ENCODE data around the gene ADAMTSL1. TPM values are rescaled to one million over a fixed set of nuclear protein-coding genes. Genes with fewer than 3 reads are reported as not detected.
"Not testable (repeated sequence)": the region's sequence is repeated elsewhere in the genome, so short reads cannot be mapped to it uniquely, and the experiment has no call there.

The ADAMTSL1 gene
- total and polyA plus RNA-seq, 2 donors from 2014 or later: 3.0 to 27.3 TPM

GRCh38 chr9:18926513-18926912 lies 452.6 kb downstream of the ADAMTSL1 start:
- no peak for TF ChIP-seq CTCF (IDR thresholded peaks at IDR 0.05; ENCODE audit: borderline replicate concordance, extremely low read depth, insufficient read depth)
- Histone ChIP-seq H3K4me1 (ENCODE audit: control insufficient read depth in 2 of 3, insufficient read depth in 2 of 3, low read depth in 1 of 3, low read length in 3 of 3) (no peaks in the 10 kb centered on the region), H3K9ac (ENCODE audit: low read length in 3 of 3) (no peak overlapping the region), H3K27ac (ENCODE audit: low read depth in 2 of 2, low read length in 2 of 2) (no peak overlapping the region), H3K27me3 (ENCODE audit: control insufficient read depth, insufficient read depth, low read length) (no peaks in the 10 kb centered on the region), H3K9me3 (ENCODE audit: control insufficient read depth in 2 of 3, insufficient read depth in 1 of 3, low read length in 3 of 3) (no peaks in the 10 kb centered on the region), H3K4me3 (ENCODE audit: low read length in 3 of 3) (no peak overlapping the region), H3K36me3 (ENCODE audit: control insufficient read depth in 2 of 3, insufficient read depth in 3 of 3, low read length in 3 of 3) (no peaks in the 10 kb centered on the region)
- DNase-seq (no peak), FAIRE-seq (no peak)
- intact Hi-C loops (cut with DNase I): no loop called here

- Histone ChIP-seq H3K4me1 (ENCODE audit: control insufficient read depth in 2 of 3, insufficient read depth in 2 of 3, low read depth in 1 of 3, low read length in 3 of 3) (no peaks in the 10 kb centered on the region), H3K9ac (ENCODE audit: low read length in 3 of 3) (no peak overlapping the region), H3K27me3 (ENCODE audit: control insufficient read depth, insufficient read depth, low read length) (no peaks in the 10 kb centered on the region), H3K27ac (ENCODE audit: low read depth in 2 of 2, low read length in 2 of 2) (no peak overlapping the region), H3K4me3 (ENCODE audit: low read length in 3 of 3) (no peak overlapping the region), H3K36me3 (ENCODE audit: control insufficient read depth in 2 of 3, insufficient read depth in 3 of 3, low read length in 3 of 3) (no peaks in the 10 kb centered on the region), H3K9me3 (ENCODE audit: control insufficient read depth in 2 of 3, insufficient read depth in 1 of 3, low read length in 3 of 3) (no peaks in the 10 kb centered on the region)
- intact Hi-C loops (cut with DNase I): no loop called here
- no peak for DNase-seq
- FAIRE-seq: no peak
- no peak for TF ChIP-seq CTCF (IDR thresholded peaks at IDR 0.05; ENCODE audit: borderline replicate concordance, extremely low read depth, insufficient read depth)
Observed at GRCh38 chr9:18928711-18929110, 454.8 kb downstream of the ADAMTSL1 start.

- FAIRE-seq; H3K9me3 ChIP-seq (ENCODE audit: control insufficient read depth in 2 of 3, insufficient read depth in 1 of 3, low read length in 3 of 3); H3K4me3 ChIP-seq (ENCODE audit: low read length in 3 of 3); H3K36me3 ChIP-seq (ENCODE audit: control insufficient read depth in 2 of 3, insufficient read depth in 3 of 3, low read length in 3 of 3); H3K9ac ChIP-seq (ENCODE audit: low read length in 3 of 3); H3K4me1 ChIP-seq (ENCODE audit: control insufficient read depth in 2 of 3, insufficient read depth in 2 of 3, low read depth in 1 of 3, low read length in 3 of 3); H3K27me3 ChIP-seq (ENCODE audit: control insufficient read depth, insufficient read depth, low read length); intact Hi-C loops (cut with DNase I); H3K27ac ChIP-seq (ENCODE audit: low read depth in 2 of 2, low read length in 2 of 2); DNase-seq: not testable (repeated sequence)
Observed at GRCh38 chr9:18930611-18931010, 456.7 kb downstream of the ADAMTSL1 start.

GRCh38 chr9:18935541-18935940 lies 461.6 kb downstream of the ADAMTSL1 start:
- H3K9ac ChIP-seq (ENCODE audit: low read length in 3 of 3): no peak overlapping the region
- H3K9me3 ChIP-seq (ENCODE audit: control insufficient read depth in 2 of 3, insufficient read depth in 1 of 3, low read length in 3 of 3): no peaks in the 10 kb centered on the region
- FAIRE-seq: no peak
- TF ChIP-seq CTCF (IDR thresholded peaks at IDR 0.05; ENCODE audit: borderline replicate concordance, extremely low read depth, insufficient read depth): no peak
- H3K27me3 ChIP-seq (ENCODE audit: control insufficient read depth, insufficient read depth, low read length): no peaks in the 10 kb centered on the region
- intact Hi-C loops (cut with DNase I): no loop called here
- no peak overlapping the region for H3K27ac ChIP-seq (ENCODE audit: low read depth in 2 of 2, low read length in 2 of 2)
- H3K4me3 ChIP-seq (ENCODE audit: low read length in 3 of 3): no peak overlapping the region
- no peaks in the 10 kb centered on the region for H3K4me1 ChIP-seq (ENCODE audit: control insufficient read depth in 2 of 3, insufficient read depth in 2 of 3, low read depth in 1 of 3, low read length in 3 of 3)
- H3K36me3 ChIP-seq (ENCODE audit: control insufficient read depth in 2 of 3, insufficient read depth in 3 of 3, low read length in 3 of 3): no peaks in the 10 kb centered on the region
- DNase-seq: no peak
